HepG2 (cell line): Measurements from ENCODE around the gene MPIG6B. TPM values are rescaled to one million over a fixed set of nuclear protein-coding genes. Genes with fewer than 3 reads are reported as not detected.
A peak's percentile ranks its signal among the peaks of the same experiment; 100 is the strongest.

Source experiments
- ATF1 ChIP-seq: IDR thresholded peaks from 2 replicates; pipeline ENCODE4 v1.6.1; 2016; ENCODE audit warnings: mild to moderate bottlenecking, control low read depth
- ATF7-NPFF ChIP-seq: sonication (generic); formaldehyde crosslinking; IDR thresholded peaks from 2 replicates; pipeline ENCODE4 v1.8.1; 2023; ENCODE audit warnings: mild to moderate bottlenecking, low read depth, missing genetic modification reagents, moderate library complexity
- CHD4 ChIP-seq: fragments of 200-600 bp; sonication (generic); IDR thresholded peaks from 2 replicates; pipeline ENCODE4 v1.7.0; 2017; ENCODE audit warnings: mild to moderate bottlenecking, low read length, borderline replicate concordance
- DR1 ChIP-seq: sonication (generic); formaldehyde crosslinking; IDR thresholded peaks from 2 replicates; pipeline ENCODE4 v1.8.0; 2021; ENCODE audit warnings: mild to moderate bottlenecking, missing genetic modification reagents, inconsistent platforms
- ETV6 ChIP-seq: sonication (generic); formaldehyde crosslinking; conservative IDR thresholded peaks from 2 replicates; pipeline ENCODE4 v1.4.0; 2020; ENCODE audit warnings: missing genetic modification reagents
- FOXJ3 ChIP-seq: sonication (generic); formaldehyde crosslinking; IDR thresholded peaks from 2 replicates; pipeline ENCODE4 v1.4.0; 2020; ENCODE audit warnings: missing genetic modification reagents, mild to moderate bottlenecking, borderline replicate concordance
- FOXK1 ChIP-seq: sonication (generic); formaldehyde crosslinking; IDR thresholded peaks from 2 replicates; pipeline ENCODE4 v1.4.0; 2020; ENCODE audit warnings: low read depth, missing genetic modification reagents, borderline replicate concordance
- FOXO1 ChIP-seq: sonication (generic); formaldehyde crosslinking; IDR thresholded peaks from 2 replicates; pipeline ENCODE4 v1.4.0; 2020; ENCODE audit warnings: missing genetic modification reagents
- FOXO4 ChIP-seq: sonication (generic); formaldehyde crosslinking; conservative IDR thresholded peaks from 2 replicates; pipeline ENCODE4 v1.8.1; 2023; ENCODE audit warnings: missing genetic modification reagents
- FOXP1 ChIP-seq, 2 experiments: fragments of 450-650 bp in 1 of 2; IDR thresholded peaks; 2 replicates each; pipeline ENCODE4 v1.6.1; 2017 to 2018; ENCODE audit warnings: antibody characterized with exemption in 1 of 2
- IKZF1 ChIP-seq: fragments of 450-650 bp; IDR thresholded peaks from 2 replicates; pipeline ENCODE4 v1.7.1; 2016
- PAXIP1 ChIP-seq: sonication (generic); formaldehyde crosslinking; conservative IDR thresholded peaks from 2 replicates; pipeline ENCODE4 v1.4.0; 2020; ENCODE audit warnings: mild to moderate bottlenecking, missing genetic modification reagents, moderate library complexity
- RBFOX2 ChIP-seq: fragments of 200-400 bp; formaldehyde crosslinking; IDR thresholded peaks from 2 replicates; pipeline ENCODE4 v1.6.1; 2017; ENCODE audit warnings: low read depth, mild to moderate bottlenecking, low read length
- SIN3B ChIP-seq: fragments of 150-350 bp; IDR thresholded peaks from 2 replicates; pipeline ENCODE4 v1.6.1; 2014; ENCODE audit warnings: low read length
- TEAD3 ChIP-seq: optimal IDR thresholded peaks from 2 replicates; pipeline ENCODE3; 2016; ENCODE audit warnings: borderline replicate concordance
- ZBTB20 ChIP-seq: sonication (generic); formaldehyde crosslinking; IDR thresholded peaks from 2 replicates; pipeline ENCODE4 v1.8.1; 2023; ENCODE audit warnings: missing genetic modification reagents, low read depth, mild to moderate bottlenecking, borderline replicate concordance
- ZMYM3 ChIP-seq: sonication (generic); formaldehyde crosslinking; IDR thresholded peaks from 2 replicates; pipeline ENCODE4 v1.5.1; 2020; ENCODE audit warnings: mild to moderate bottlenecking, missing genetic modification reagents
- ZNF251 ChIP-seq: sonication (generic); formaldehyde crosslinking; IDR thresholded peaks from 2 replicates; pipeline ENCODE4 v1.9.0; 2021; ENCODE audit warnings: mild to moderate bottlenecking, missing genetic modification reagents
- ZSCAN9 ChIP-seq: IDR thresholded peaks from 2 replicates; pipeline ENCODE4 v1.6.1; 2016; ENCODE audit warnings: borderline replicate concordance
- polyA plus RNA-seq, 8 experiments: library from polyadenylated mRNA; depleted of rRNA in 3 of 8; stranded (reverse) in 7 of 8; unstranded in 1 of 8; fragments of >200 nt; fragmentation: Illumina TruSeq in 4 of 8; extraction: Trizol in 4 of 8; gene quantifications; 2 replicates each; pipeline versions ENCODE4 v1.2.1 to v1.2.3, GENCODE V29; 2011 to 2016; ENCODE audit warnings: low read depth in 4 of 8, missing spikeins in 1 of 8, mixed read lengths in 1 of 8; ENCODE audit not compliant: insufficient read depth in 1 of 8
- total RNA-seq, 5 experiments: library from RNA; depleted of rRNA; stranded (reverse); fragments of >200 nt; fragmentation: Illumina TruSeq; extraction: Trizol; gene quantifications; 2 replicates each; pipeline ENCODE4 v1.2.3, GENCODE V29; 2016; ENCODE audit warnings: low read depth in 1 of 5
- TF ChIP-seq, protein P1 (sequence below): sonication (generic); formaldehyde crosslinking; IDR thresholded peaks from 2 replicates; pipeline ENCODE4 v1.4.0; 2020; ENCODE audit warnings: missing genetic modification reagents, borderline replicate concordance

MPIG6B gene
- total and polyA plus RNA-seq, 2 of the 13 experiments (the other 11 are each of a cell fraction or from before 2014, with no cell fraction given), result not detected

- TF ChIP-seq FOXO4 (no peak), ATF1 (CRISPR knock-in tag) (0 out of 2 replicates have a peak, but pooled peaks have one; percentile 51), IKZF1 (no peak), FOXJ3 (CRISPR knock-in tag) (peak; percentile 68), FOXO1 (CRISPR knock-in tag) (peak; percentile 60; the same call in 1 of the 2 replicates), TEAD3 (CRISPR knock-in tag) (peak; percentile 71), FOXP1 (IDR thresholded peaks at IDR 0.05) (peak; percentile 47; the same call in 1 of the 2 replicates), FOXP1 (CRISPR knock-in tag; IDR thresholded peaks at IDR 0.05) (peak; percentile 83), ZMYM3 (CRISPR knock-in tag) (peak; percentile 31; the same call in 1 of the 2 replicates), SIN3B (no peak), FOXK1 (CRISPR knock-in tag) (peak; percentile 75; the same call in 1 of the 2 replicates), ETV6 (CRISPR knock-in tag) (peak; percentile 73; the same call in 1 of the 2 replicates), PAXIP1 (CRISPR knock-in tag) (peak; percentile 100), RBFOX2 (peak; percentile 64; the same call in 1 of the 2 replicates), CHD4 (peak; percentile 32; the same call in 1 of the 2 replicates), ZBTB20 (CRISPR knock-in tag) (peak; percentile 71; the same call in 1 of the 2 replicates), ATF7-NPFF (0 out of 2 replicates have a peak, but pooled peaks have one; percentile 21), DR1 (CRISPR knock-in tag) (no peak; the same call in 1 of the 2 replicates), ZNF251 (CRISPR knock-in tag) (no peak), ZSCAN9 (CRISPR knock-in tag) (peak; percentile 29; the same call in 1 of the 2 replicates)
- TF ChIP-seq, protein P1, sequence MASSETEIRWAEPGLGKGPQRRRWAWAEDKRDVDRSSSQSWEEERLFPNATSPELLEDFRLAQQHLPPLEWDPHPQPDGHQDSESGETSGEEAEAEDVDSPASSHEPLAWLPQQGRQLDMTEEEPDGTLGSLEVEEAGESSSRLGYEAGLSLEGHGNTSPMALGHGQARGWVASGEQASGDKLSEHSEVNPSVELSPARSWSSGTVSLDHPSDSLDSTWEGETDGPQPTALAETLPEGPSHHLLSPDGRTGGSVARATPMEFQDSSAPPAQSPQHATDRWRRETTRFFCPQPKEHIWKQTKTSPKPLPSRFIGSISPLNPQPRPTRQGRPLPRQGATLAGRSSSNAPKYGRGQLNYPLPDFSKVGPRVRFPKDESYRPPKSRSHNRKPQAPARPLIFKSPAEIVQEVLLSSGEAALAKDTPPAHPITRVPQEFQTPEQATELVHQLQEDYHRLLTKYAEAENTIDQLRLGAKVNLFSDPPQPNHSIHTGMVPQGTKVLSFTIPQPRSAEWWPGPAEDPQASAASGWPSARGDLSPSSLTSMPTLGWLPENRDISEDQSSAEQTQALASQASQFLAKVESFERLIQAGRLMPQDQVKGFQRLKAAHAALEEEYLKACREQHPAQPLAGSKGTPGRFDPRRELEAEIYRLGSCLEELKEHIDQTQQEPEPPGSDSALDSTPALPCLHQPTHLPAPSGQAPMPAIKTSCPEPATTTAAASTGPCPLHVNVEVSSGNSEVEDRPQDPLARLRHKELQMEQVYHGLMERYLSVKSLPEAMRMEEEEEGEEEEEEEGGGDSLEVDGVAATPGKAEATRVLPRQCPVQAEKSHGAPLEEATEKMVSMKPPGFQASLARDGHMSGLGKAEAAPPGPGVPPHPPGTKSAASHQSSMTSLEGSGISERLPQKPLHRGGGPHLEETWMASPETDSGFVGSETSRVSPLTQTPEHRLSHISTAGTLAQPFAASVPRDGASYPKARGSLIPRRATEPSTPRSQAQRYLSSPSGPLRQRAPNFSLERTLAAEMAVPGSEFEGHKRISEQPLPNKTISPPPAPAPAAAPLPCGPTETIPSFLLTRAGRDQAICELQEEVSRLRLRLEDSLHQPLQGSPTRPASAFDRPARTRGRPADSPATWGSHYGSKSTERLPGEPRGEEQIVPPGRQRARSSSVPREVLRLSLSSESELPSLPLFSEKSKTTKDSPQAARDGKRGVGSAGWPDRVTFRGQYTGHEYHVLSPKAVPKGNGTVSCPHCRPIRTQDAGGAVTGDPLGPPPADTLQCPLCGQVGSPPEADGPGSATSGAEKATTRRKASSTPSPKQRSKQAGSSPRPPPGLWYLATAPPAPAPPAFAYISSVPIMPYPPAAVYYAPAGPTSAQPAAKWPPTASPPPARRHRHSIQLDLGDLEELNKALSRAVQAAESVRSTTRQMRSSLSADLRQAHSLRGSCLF, result no peak
These were observed 14.3 kb downstream of the MPIG6B start (continued) for GRCh38 chr6:31737315-31737990.
